HG03280 (cell line): ENCODE measurements around the gene MARK3.

ENCODE experiments used
- ATAC-seq: cut with Tn5 transposase; IDR thresholded peaks from one replicate; pipeline ENCODE4 v1.9.1; 2021; ENCODE audit warnings: mild to moderate bottlenecking, moderate library complexity; ENCODE audit not compliant: unreplicated experiment

MARK3 gene

DNA sequence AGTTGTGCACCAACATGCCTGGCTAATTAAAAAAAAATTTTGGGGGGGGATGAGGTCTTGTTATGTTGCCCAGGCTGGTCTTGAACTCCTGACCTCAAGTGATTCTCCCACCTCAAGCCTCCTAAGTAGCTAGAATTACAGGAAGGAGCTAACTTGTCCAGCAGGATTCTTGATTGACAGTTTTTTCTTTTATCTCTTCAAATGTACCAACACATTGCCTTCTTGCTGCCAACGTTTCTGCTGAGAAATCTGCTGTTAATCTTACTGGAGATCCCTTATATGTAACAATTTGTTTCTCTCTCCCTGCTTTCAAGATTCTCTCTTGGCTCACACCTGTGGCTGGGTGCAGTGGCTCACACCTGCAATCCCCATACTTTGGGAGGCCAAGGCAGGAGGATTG is 22.4 kb upstream of the MARK3 start:
- no peak for ATAC-seq

- ATAC-seq = no peak
These were observed 18.5 kb upstream of the MARK3 start for GRCh38 chr14:103366741-103367140.

DNA sequence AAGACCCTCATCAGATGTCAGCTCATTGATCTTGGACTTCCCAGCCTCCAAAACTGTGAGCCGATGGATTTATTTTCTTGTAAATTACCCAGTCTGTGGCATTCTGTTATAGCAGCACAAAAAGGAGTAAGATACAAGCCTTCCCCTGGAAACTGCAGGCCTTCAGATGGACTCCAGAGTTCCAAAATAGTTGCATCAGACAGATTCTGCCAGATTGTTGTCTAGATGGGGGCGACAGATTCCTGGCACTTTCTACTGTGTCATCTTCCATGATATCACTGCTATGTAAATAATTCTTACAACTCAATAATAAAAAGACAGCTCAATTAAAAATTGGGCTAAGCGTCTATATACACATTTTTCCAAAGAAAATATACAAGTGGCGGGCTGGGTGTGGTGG is 17.2 kb upstream of the MARK3 start:
- ATAC-seq = no peak

DNA sequence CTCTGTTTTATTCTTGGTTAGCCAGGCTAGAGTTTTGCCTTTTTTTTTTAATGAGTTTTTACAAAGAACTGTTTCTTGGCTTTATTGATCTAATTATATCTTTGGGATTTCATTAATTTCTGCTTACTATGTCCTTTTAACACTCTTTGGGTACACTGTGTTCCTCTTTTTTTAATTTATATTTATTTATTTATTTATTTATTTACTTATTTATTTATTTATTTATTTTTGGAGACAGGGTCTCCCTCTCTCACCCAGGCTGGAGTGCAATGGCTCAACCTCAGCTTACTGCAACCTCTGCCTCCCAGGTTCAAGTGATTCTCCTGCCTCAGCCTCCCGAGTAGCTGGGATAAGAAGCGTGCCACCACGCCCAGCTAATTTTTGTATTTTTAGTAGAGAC is 15.1 kb upstream of the MARK3 start:
- no peak for ATAC-seq

DNA sequence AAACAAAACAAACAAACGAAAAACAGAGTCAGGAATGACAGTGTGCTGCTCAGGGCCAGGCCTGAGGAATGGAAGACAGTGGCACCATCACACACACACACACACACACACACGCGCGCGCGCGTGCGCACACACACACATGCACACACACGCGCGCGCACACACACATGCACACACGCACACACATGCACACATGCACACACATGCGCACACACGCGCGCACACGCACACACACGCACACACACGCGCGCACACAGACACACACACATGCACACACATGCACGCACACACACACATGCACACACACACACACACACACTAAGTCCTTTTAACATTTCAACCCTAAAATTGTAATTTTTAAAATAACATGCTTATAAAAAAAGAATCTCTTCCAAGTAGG is 13.2 kb upstream of the MARK3 start:
- no peak for ATAC-seq

DNA sequence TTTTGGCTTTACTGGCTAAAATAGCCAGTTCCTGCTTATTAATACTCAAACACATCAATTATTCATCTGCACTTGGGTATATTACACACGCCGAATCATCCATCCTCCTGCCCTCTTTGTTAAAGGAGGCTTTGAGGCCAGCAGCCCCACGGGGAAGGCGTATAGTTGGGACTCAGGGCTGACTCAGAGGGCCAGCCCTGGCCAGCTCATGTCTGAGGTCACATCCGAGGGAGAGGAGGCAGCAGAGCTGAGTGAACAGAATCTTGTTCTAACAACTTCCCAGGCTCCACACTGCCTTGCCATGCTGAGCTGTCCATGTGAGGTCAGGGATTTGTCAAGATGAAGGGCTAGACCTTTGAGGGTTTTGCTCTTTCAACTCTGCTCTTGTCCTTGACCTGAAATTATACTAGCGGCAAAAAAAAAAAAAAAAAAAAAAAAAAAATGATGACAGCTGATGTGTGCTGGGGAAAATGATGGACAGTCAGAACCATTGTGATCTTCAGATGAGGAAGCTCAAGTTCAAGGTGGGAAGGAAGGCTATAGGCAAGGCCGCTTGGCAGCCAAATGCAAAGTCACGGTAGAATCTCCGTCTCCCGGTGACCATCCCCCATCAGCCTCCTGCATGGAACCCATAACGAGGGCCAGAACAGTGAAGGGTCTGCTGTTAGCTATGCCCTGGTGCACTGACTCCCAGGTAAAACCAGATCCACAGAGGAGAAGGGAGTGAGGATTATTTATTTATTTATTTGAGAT is 12.5 kb upstream of the MARK3 start:
- ATAC-seq = no peak

DNA sequence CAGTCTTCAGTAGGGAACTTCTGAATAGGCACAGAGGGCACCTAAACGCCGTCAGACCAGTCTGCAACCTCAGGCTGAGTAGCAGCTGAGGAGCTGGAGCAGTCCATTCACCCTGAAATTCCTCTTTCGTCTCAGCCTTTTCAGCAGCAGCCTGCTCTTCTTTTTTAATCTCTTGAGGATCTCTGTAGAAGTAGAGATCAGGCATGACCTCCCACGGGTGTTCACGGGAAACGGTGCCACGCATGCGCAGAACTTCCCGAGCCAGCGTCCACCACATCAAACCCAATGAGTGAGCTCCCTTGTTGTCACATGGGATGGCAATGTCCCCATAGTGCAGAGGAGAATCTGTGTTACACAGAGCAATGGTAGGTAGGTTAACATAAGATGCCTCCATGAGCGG is 11.1 kb upstream of the MARK3 start:
- no peak for ATAC-seq

DNA sequence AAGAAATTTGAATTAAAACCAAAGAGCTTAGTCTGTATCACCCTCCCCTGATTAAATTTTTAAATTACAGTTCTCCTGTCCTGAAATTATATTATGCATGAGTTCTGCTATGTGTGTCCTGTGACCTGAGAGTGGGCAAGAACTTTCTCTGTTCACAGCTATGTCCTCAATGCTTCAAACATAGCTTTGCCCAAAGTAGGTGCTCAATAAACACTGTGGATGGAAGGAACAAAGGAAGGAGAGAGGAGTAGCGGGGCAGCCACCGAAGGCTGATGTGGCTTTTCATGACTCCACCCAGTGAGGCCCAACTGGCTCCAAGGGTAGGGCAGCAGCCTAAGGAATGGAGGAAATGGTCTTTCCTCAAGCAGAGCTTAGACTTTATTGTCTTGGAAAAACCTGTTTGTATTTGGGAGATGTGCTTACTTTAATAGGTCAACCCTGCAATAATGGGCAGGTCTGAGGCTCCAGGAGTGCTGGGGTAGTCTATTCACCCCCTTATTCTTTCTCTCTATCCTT is 7.6 kb upstream of the MARK3 start:
- no peak for ATAC-seq

GRCh38 chr14:103378038-103378854 is 7.0 kb upstream of the MARK3 start:
- no peak for ATAC-seq

GRCh38 chr14:103380719-103381377 is 4.4 kb upstream of the MARK3 start:
- ATAC-seq = no peak

DNA sequence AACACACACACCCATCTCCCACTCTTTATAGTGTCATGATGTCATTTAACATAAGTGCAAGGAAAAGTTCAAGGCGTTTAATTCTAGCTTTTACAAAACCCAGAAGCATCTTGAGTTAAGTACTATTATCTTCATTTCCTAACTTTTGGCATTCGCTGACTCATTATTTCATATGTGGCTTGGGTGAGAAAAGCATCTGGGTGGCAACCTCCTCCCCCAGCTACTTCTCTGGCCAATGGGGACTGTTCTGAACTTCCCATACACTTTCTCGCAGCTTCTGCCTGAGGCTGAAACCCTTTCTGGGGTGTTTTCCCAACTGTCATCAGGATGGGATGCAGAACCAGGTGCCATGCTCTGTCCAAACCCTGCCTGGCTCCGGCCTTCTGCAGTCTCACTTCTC is 2.8 kb upstream of the MARK3 start:
- ATAC-seq = no peak

GRCh38 chr14:103384450-103385151 is 614 bp upstream of the MARK3 start:
- ATAC-seq = peak; percentile 10

DNA sequence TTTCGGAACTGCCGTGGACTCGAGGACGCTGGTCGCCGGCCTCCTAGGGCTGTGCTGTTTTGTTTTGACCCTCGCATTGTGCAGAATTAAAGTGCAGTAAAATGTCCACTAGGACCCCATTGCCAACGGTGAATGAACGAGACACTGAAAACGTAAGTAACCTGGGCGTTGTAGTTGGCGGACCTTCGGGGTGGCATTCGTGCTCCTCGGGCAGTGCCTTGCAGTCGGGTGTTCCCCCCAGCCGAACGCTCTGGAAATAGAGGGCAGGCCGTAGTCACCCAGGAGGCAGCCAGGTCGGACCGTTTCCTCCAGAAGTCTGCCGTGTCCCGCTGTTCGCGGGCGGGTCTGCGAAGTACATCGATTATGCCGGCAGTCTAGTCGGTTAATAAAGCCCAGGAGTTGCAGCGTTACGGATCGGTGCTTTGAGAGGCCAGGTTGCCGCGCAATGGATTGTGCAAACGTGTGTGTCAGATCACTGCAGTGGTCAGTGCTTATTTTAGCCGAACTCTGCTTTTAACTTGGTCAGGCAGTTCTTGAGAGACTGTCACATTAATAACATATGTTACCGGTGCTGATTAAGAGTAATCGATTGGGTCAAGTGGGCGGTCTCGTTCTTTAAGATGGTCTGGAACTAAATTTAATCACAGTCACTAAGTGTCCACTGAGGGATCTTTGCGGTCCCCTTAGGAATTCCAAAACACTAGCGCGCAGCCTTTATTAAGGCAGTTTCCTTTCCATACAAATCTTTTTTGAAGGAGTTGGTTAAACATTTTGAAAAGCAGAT is 906 bp downstream of the MARK3 start:
- ATAC-seq = peak; percentile 8

- ATAC-seq = no peak
These were observed 1.6 kb downstream of the MARK3 start for GRCh38 chr14:103386713-103387329.

DNA sequence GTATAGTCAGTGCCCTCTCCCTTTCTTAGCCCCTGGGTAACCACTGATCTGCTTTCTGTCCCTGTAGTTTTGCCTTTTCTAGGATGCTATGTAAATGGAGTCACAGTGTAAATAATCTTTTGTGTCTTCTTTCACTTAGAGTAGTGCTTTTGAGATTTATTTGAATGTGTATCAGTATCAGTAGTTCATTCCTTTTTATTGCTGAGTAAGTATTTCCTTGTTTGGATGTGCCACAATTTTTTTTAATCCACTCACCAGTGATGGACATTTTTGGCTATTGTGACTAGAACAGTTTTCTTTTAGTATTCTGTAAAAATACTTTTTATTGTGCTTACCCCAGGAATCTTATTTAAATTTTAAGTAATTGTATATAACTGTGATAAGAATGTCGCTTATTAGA is 3.4 kb downstream of the MARK3 start:
- ATAC-seq = no peak

DNA sequence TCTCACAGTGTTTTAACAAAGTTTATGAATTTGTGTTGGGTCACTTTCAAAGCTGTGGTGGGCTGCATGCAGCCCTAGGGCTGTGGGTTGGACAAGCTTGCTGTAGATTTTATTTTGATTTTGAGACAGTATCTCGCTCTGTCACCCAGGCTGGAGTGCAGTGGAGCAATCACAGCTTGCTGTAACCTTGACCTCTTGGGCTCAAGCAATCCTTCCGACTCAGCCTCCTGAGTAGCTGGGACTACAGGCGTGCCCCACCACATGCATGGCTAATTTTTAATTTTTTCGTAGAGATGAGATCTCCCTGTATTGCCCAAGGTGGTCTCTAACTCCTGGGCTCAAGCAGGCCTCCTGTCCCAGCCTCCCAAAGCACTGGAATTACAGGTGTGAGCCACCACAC is 5.4 kb downstream of the MARK3 start:
- ATAC-seq = no peak

DNA sequence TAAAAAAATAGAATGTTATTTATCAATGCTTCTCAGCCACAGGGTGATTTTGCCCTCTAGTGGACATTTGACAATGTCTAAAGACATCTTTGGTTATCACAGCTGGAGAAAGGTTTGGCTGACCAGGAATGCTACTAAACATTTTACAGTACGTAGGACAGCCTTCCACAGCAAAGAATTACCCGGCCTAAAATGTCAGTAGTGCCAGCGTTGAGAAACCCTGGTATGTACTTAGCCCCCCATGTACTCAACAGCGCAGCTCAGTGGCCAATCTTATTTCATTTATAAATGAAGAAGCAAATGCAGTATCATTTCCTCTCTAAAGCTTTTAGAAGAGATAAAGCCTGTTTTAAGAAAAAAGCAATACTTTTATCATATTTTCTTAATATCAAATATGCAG is 5.8 kb downstream of the MARK3 start:
- ATAC-seq = no peak

- no peak for ATAC-seq
These were observed 6.9 kb downstream of the MARK3 start for GRCh38 chr14:103392106-103392505.

DNA sequence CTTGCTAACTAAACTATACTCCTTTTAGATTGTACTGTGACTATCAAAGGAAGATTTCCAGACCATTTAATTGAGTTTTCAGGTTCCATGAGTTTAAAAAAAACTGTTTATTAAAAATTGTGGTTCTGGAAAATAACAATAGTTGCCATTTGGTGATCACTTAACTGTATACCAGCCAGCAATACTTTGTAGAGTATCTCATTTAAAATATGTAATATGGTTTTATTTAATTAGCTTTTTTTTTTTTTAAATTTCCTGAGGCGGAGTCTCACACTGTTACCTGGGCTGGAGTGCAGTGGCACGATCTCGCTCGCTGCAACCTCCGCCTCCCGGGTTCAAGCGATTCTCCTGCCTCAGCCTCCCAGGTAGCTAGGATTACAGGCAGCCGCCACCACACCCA is 7.4 kb downstream of the MARK3 start:
- ATAC-seq = no peak

DNA sequence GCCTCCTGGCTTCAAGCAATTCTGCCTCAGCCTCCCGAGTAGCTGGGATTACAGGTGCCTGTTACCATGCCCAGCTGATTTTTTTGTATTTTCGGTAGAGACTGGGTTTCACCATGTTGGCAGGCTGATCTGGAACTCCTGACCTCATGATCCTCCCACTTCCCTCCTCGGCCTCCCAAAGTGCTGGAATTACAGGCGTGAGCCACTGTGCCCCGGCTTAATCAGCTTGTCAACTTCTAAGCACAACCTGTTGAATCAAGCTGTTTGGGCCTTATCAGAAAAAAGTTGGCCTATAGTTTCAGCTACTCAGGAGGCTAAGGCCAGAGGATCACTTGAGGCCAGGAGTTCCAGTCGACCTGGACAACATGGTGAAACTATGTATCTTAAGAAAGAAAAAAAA is 7.9 kb downstream of the MARK3 start:
- ATAC-seq = no peak
